Activated CD4-positive, alpha-beta T cell treated with anti-CD3 and anti-CD28 coated beads, Interleukin-2, amount 50 U/mL, for 16 hours (primary cell): ENCODE measurements around the gene PLSCR5.

Experiments used
- DNase-seq: peaks from one replicate; pipeline ENCODE4 v3.0.0-alpha.2; 2020

The PLSCR5 gene

DNA sequence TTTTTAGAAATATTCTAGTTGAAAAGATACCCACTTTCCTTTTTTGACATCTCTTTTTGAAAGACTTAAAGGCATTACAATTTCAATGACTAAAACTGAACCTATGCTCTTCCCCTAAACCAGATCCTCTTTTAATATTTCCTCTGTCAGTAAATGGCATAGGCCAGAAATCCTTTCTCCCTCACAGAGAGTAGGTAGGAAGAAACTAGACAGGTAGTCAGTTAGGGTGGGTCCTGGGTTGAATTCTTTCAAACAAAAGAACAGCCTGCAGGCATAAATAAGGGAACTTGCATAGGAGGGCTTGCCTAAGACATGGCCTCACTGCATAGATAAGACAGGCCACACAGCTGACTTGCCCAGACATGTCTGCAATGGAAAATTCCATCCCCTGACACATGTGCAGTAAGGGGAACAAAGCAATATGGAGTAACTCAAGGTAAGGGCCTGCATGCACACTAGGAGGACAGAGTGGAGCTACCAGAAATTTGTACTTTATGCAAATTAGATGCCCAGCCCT, 23.1 kb downstream of the PLSCR5 start:
- DNase-seq, result no peak

DNA sequence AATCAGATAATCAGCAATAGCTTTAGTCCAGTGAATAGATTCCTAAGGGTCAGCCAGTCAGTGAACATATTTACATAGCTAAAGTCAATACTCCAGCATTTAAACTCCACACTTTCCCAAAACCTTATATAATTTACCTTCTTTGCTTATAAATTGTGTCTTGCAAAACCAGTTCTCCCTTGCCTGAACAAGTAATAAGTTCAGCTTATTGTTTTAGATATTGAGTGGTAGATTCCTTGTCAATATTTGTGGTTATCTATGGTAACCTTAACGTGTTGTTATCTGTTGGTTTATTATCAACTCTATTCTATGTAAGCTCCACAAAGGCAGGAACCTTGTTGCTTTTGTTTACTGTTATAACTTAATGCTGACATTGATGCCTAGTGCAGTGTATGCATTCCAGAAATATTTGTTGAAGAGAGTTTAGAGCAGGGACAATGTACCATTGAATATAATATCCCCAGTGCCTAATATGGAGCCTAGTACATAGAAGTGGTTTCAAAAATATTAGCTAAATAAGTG, 24.0 kb downstream of the PLSCR5 start:
- DNase-seq, result no peak

GRCh38 chr3:146577662-146578061, 27.5 kb downstream of the PLSCR5 start:
- peak; percentile 14 for DNase-seq

DNA sequence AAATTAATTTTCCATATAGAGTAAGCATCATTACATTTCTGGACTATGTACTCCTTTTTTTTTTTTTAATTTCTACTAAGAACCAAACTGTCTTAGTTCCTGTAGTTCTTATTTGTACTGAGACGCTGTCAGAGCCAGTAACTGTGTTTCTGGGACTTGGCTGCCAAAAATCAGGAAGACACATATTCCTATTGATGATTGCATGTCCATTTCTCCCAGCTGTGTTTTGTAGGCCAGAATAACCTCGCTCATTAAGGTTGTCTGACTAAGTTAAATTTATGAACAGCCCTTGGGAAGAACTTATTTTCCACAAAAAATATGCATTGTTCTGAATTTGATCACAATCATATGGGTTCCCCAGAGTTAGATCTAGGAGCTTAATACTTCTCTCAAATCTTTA, 29.5 kb downstream of the PLSCR5 start:
- DNase-seq, result no peak

DNA sequence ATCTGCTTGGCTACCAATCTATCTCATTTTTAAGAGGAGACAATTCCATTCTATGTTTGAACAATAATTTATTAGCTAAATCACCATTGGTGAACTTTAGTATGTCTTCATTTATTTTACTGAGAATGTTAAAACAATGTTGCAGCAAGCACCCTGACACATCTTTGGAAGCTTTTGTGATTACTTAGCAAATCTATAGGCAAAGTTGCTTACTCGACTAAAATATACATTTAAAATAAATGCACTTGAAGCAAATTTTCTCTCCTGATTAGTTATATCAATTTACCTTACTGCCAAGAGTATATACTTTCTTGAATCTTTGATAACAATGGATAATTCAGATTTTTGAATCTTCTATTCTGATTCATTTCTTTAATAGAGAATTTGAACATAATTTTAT, 31.0 kb downstream of the PLSCR5 start:
- DNase-seq, result no peak

DNA sequence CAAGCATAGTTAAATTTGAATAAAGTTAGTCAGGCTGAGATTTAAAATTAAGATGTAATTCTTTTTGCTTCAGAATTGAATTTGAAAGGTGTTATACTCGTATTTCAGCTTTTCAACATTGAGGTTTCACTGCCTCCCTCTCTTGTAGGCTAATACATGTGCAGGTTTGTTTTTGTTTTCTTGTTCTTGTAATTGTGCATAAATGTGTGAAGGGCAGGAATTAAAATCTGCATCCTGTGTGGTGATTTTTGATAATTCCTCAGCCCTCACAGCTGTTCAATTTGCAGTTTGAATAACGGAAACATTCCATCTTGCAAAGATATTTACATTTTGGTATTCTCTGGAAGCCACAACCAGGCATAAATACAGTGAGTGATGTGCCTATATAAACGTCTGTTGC, 35.8 kb downstream of the PLSCR5 start:
- no peak for DNase-seq

DNA sequence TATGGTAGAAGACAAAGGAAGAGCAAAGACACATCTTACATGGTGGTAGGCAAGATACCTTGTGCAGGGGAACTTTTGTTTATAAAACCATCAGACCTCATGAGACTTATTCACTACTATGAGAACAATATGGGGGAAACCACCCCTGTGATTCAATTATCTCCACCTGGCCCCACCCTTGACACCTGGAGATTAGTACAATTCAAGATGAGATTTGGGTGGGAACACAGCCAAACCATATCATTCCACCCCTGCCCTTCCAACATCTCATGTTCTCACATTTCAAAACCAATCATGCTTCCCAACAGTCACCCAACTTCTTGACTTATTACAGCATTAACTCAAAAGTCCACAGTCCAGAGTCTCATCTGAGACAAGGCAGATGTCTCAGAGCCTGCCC, 39.0 kb downstream of the PLSCR5 start:
- no peak for DNase-seq

DNA sequence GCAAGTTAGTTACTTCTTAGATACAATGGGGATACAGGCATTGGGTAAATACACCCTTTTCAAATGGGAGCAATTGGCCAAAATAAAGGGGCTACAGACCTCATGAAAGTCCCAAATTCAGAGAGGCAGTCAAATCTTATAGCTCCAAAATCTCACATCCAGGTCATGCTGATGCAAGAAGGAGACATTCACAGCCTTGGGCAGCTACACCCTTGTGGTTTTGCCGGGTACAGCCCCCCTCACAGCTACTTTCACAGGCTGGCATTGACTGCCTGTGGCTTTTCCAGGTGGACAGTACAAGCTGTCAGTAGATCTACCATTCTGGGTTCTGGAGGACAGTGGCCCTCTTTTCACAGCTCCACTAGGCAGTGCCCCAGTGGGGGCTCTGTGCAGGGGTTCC, 43.3 kb downstream of the PLSCR5 start:
- DNase-seq, result no peak

DNA sequence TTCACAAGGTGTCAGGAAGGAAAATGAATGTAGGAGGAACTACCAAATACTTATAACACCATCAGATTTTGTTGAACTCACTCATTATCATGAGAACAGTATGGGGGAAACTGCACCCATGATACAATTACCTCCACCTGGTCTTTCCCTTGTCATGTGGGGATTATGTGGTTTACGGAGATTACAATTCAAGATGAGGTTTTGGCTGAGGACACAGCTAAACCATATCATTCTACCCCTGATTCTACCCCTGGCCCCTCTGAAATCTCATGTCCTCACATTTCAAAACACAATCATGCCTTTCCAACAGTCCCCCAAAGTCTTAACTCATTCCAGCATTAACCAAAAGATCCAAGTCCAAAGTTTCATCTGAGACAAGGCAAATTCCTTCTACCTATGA, 43.7 kb downstream of the PLSCR5 start:
- DNase-seq, result no peak

DNA sequence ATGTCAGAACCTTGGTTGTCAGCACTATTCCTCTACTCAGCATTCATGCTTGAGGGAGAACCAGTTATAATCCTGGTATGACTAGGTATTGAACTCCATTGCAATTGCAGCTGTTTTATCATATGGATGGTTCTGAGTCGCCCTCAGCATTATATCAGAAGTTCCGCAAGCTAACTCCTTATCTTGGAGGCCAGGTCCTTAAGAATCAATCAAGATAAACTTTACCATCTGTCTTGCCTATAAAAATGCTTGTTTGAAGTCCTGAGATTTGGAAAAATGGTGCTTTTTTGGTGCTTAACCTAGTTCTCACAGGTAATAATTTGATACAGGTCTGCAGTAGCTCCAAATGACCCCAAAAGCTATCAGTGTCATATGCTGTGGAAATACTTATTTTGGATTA, 44.5 kb downstream of the PLSCR5 start:
- DNase-seq, result no peak

DNA sequence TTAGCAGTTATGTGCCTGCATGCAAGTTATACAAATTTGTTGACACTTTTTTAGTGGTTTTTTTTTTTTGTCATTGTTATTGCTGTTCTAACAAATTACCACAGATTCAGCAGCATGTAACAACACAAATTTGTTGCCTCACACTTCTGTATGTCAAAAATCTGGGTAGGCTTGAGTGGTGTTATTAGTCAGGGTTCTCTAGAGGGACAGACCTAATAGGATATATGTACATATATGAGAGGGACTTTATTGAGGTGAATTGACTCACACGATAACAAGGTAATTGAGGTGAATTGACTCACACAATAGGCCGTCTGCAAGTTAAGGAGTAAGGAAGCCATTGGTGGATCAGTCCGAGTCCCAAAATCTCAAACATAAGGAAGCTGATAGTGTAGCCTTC, 45.8 kb downstream of the PLSCR5 start:
- DNase-seq, result no peak

- no peak for DNase-seq
Observed at GRCh38 chr3:146558781-146559180, 46.4 kb downstream of the PLSCR5 start.

DNA sequence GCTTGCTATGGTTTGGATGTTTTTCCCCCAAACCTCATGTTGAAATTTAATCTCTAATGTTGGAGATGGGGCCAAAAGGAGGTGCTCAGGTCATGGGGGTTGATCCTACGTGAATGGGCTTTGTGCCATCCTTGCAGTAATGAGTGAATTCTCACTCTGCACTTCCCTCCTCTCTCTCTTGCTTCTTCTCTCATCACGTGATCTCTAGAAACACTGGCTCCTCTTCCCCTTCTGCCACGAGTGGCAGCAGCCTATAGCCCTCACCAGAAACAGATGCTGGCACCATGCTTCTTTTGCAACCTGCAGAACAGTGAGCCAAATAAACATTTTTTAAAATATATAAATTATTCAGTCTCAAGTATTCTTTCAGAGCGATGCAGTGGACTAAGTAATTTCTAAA, 47.4 kb downstream of the PLSCR5 start:
- DNase-seq, result no peak

- no peak for DNase-seq
Observed at GRCh38 chr3:146555311-146555710, 49.8 kb downstream of the PLSCR5 start.

- DNase-seq, result no peak
Observed at GRCh38 chr3:146554151-146554760, 50.9 kb downstream of the PLSCR5 start.

GRCh38 chr3:146550743-146551510, 54.2 kb downstream of the PLSCR5 start:
- peak; percentile 58 for DNase-seq

GRCh38 chr3:146550070-146550615, 55.0 kb downstream of the PLSCR5 start:
- no peak for DNase-seq

DNA sequence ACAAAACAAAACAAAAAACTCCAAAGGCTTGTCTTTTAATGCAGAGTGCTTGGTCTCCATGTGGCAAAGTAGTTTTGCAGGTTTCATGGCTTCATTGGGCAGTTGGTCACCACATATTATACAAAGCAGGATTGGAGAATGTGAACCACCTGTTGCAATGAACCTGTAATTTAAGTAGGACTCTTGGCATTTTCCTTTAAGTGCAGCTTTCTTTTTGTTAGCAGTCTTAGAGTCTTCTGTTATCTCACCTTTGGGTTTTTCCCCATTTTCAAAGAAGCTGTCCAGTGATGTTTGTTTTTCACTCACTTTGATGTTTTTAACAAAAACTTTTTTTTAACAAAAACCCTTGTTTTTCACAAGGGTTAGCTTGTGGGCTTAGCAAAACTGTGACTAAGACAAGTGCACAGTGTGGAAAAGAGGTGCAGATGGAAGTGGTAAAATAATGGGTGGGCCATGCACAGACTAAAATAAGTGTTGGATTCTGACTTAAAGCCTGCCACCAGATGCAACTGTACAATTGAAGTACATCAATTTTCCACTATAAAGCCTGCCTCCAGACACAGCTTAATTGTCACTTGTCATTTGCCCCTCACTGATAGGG, 57.8 kb downstream of the PLSCR5 start:
- DNase-seq, result no peak

DNA sequence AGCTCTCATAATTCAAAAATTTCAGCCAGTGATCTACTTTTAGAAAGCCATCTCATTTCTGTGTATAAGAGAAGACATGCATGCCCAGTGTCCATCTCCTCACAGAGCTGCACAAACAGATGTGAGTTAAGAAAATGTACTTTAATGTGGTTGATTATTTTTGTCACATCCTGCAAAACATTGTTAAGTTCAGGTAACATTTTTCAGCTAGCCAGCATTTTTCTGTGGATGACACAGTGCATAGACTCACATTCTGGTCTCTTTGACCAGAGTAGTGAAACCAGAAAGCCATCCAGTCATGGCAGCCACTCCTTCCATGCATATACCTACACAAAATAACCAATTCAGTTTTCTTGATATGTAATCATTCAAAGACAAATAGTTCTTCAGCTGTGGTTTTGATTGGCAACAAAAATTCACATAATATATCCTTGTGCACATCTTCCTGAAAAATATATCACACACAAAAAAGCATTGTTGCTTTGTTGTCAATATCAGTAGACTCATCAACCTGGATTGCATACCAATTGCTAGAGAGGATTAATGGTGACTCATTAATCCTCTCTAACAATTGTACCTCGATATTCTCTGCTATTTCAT, 58.7 kb downstream of the PLSCR5 start:
- no peak for DNase-seq

DNA sequence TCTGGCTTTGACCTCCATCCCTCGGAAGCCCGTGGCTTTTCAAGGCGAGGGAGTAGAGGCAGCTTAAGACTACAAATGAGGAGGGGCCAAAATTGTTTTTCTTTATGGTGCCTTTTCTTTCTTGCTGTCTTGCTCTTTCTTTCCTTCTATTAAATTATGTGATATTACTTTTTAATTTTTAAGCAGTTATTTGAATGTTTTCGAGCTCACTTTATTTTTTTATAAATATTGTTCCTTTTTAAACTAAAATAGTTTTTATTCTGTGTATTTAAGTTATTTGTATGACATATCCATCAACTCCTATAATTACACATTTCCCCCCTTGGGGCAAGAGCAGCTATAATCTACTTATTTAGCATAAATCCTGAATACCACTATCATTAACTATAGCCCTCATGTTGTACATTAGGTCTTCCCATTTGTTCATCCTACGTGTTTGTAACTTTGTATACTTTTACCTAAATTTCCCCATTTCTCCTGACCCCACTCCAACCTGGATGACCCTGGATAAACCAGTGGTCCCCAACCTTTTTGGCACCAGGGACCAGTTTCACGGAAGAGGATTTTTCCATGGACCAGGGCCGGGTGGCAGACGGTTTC, 60.1 kb downstream of the PLSCR5 start:
- no peak for DNase-seq

DNA sequence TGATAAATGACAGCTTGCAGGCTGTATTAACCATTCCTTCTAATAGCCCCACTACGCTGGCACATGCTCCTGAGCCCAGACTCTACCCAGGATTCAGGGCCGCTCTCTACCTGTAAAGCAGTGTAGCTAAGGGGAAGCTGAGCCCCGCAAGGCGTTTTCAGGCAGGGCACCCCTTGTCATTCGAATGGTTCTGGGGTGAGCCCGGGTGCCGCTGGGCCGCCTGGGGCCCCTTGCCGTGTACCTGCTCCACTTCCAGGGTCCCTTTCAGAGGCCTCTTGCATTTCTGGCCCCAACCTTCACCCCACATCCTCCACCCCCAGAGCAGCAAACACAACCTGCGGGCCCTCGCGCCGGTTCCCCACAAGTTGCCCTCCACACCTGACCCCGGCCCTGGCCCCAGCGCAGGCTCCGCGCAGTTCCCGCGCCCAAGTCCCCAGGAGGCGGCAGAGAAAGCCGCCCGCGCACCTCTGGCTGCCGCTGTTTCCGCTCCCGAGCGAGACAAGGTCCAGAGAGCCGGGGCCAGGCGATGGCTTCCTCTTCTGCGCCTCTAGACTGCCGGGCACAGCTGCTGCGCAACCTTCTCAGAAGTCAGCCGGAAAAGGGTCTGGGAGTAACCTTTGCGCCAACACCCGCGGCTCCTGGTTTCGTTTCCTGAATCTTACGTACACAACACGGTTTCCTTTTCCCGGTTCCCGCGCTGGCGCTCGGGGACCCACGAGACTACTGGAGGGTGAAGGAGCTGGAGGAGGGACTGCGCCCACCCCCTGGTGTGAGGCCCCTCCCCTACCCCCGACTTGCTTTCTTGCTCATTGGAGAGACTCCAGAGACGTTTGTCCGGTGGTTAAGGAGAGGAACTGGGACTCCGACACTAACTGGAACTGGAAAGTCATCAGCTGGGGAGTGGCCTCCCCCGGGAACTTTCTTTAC, 60.9 kb downstream of the PLSCR5 start, which contains the start of gene PLSCR1:
PLSCR1 (minus strand) TSS at position 606 of the 927 bp plus-strand sequence. CDS start 8,055 bp downstream, outside the sequence.
- peak; percentile 82 for DNase-seq
